Measurements from ENCODE around the gene PTPRK.

The PTPRK gene

GRCh38 chr6:127924031-127924430 lies 596.4 kb downstream of the PTPRK start:
- no peak for TF ChIP-seq POLR2A (IDR thresholded peaks at IDR 0.05; ENCODE audit: low read length)
- no peak for DNase-seq

GRCh38 chr6:127923135-127923534 lies 597.3 kb downstream of the PTPRK start:
- no peak for TF ChIP-seq GATA1 (IDR thresholded peaks at IDR 0.05; ENCODE audit: low read depth, low read length)
- no peak for TF ChIP-seq POLR2A (IDR thresholded peaks at IDR 0.05; ENCODE audit: low read length)
- DNase-seq, result no peak

GRCh38 chr6:127921982-127922381 lies 598.4 kb downstream of the PTPRK start:
- no peak for DNase-seq
- no peak for TF ChIP-seq POLR2A (IDR thresholded peaks at IDR 0.05; ENCODE audit: low read length)
- no peak for TF ChIP-seq GATA1 (IDR thresholded peaks at IDR 0.05; ENCODE audit: low read depth, low read length)

- no peak for DNase-seq
- TF ChIP-seq POLR2A (IDR thresholded peaks at IDR 0.05; ENCODE audit: low read length) (no peak), GATA1 (IDR thresholded peaks at IDR 0.05; ENCODE audit: low read depth, low read length) (no peak)
Measured at GRCh38 chr6:127920804-127921203, 599.6 kb downstream of the PTPRK start.

Measured in erythroblast (primary cell).